ENCODE measurements around the gene LARP1B.
"Not testable (repeated sequence)": the region's sequence is repeated elsewhere in the genome, so short reads cannot be mapped to it uniquely, and the experiment has no call there.

DNA sequence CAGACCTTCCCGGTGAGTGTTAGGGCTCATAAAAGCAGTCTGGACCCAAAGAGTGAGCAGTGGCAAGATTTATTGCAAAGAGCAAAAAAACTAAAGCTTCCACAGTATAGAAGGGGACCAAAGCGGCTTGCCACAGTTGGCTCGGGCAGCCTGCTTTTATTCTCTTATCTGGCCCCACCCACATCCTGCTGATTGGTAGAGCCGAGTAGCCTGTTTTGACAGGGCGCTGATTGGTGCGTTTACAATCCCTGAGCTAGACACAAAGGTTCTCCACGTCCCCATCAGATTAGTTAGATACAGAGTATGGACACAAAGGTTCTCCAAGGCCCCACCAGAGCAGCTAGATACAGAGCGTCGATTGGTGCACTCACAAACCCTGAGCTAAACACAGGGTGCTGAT lies 14.1 kb upstream of the LARP1B start:
- TF ChIP-seq, protein P1, sequence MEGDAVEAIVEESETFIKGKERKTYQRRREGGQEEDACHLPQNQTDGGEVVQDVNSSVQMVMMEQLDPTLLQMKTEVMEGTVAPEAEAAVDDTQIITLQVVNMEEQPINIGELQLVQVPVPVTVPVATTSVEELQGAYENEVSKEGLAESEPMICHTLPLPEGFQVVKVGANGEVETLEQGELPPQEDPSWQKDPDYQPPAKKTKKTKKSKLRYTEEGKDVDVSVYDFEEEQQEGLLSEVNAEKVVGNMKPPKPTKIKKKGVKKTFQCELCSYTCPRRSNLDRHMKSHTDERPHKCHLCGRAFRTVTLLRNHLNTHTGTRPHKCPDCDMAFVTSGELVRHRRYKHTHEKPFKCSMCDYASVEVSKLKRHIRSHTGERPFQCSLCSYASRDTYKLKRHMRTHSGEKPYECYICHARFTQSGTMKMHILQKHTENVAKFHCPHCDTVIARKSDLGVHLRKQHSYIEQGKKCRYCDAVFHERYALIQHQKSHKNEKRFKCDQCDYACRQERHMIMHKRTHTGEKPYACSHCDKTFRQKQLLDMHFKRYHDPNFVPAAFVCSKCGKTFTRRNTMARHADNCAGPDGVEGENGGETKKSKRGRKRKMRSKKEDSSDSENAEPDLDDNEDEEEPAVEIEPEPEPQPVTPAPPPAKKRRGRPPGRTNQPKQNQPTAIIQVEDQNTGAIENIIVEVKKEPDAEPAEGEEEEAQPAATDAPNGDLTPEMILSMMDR (IDR thresholded peaks at IDR 0.05): not testable (repeated sequence)
- not testable (repeated sequence) for TF ChIP-seq EZH2 (IDR thresholded peaks at IDR 0.05; ENCODE audit: borderline replicate concordance, insufficient read depth, low read depth, low read length, poor library complexity, severe bottlenecking)

Data from B cell (primary cell).